ENCODE data around the gene PLEKHH3.

DNA sequence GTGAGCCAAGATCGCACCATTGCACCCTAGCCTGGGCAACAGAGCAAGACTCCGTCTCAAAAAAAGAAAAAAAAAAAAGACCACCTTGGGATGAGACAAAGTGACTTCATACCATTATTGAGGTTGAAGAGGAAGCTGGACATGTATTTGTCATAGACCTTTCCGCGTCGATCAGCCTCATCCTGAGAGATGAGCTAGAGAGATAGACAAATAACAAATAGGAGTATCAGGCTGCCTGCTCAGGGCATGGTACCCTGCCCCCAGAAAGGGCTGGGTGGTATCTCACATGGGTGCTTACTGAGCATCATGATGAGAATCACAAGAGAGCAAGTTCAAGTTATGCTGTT is 27.7 kb upstream of the PLEKHH3 start:
- TF ChIP-seq, protein P1, sequence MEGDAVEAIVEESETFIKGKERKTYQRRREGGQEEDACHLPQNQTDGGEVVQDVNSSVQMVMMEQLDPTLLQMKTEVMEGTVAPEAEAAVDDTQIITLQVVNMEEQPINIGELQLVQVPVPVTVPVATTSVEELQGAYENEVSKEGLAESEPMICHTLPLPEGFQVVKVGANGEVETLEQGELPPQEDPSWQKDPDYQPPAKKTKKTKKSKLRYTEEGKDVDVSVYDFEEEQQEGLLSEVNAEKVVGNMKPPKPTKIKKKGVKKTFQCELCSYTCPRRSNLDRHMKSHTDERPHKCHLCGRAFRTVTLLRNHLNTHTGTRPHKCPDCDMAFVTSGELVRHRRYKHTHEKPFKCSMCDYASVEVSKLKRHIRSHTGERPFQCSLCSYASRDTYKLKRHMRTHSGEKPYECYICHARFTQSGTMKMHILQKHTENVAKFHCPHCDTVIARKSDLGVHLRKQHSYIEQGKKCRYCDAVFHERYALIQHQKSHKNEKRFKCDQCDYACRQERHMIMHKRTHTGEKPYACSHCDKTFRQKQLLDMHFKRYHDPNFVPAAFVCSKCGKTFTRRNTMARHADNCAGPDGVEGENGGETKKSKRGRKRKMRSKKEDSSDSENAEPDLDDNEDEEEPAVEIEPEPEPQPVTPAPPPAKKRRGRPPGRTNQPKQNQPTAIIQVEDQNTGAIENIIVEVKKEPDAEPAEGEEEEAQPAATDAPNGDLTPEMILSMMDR (IDR thresholded peaks at IDR 0.05): no peak
- no peak for TF ChIP-seq POLR2AphosphoS5 (IDR thresholded peaks at IDR 0.05; ENCODE audit: low read depth, low read length)
- TF ChIP-seq, protein P2, sequence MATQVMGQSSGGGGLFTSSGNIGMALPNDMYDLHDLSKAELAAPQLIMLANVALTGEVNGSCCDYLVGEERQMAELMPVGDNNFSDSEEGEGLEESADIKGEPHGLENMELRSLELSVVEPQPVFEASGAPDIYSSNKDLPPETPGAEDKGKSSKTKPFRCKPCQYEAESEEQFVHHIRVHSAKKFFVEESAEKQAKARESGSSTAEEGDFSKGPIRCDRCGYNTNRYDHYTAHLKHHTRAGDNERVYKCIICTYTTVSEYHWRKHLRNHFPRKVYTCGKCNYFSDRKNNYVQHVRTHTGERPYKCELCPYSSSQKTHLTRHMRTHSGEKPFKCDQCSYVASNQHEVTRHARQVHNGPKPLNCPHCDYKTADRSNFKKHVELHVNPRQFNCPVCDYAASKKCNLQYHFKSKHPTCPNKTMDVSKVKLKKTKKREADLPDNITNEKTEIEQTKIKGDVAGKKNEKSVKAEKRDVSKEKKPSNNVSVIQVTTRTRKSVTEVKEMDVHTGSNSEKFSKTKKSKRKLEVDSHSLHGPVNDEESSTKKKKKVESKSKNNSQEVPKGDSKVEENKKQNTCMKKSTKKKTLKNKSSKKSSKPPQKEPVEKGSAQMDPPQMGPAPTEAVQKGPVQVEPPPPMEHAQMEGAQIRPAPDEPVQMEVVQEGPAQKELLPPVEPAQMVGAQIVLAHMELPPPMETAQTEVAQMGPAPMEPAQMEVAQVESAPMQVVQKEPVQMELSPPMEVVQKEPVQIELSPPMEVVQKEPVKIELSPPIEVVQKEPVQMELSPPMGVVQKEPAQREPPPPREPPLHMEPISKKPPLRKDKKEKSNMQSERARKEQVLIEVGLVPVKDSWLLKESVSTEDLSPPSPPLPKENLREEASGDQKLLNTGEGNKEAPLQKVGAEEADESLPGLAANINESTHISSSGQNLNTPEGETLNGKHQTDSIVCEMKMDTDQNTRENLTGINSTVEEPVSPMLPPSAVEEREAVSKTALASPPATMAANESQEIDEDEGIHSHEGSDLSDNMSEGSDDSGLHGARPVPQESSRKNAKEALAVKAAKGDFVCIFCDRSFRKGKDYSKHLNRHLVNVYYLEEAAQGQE (IDR thresholded peaks at IDR 0.05; ENCODE audit: insufficient read depth in 1 of 2, low read depth in 2 of 2, low read length in 1 of 2): no peak
- no peak for TF ChIP-seq SIN3A (IDR thresholded peaks at IDR 0.05; ENCODE audit: borderline replicate concordance, insufficient read depth, low read depth, low read length)
